Colon (tissue), 2 donors: ENCODE measurements around the gene GART.
"Not testable (repeated sequence)": the region's sequence is repeated elsewhere in the genome, so short reads cannot be mapped to it uniquely, and the experiment has no call there.

Experiments used
- FAIRE-seq: peaks from 2 replicates; lab custom pipeline; 2012; peaks lifted over from hg19 to GRCh38; lab: Jason Lieb, UNC
- donor health status: control.
- donor health status: control.

Gene GART

DNA sequence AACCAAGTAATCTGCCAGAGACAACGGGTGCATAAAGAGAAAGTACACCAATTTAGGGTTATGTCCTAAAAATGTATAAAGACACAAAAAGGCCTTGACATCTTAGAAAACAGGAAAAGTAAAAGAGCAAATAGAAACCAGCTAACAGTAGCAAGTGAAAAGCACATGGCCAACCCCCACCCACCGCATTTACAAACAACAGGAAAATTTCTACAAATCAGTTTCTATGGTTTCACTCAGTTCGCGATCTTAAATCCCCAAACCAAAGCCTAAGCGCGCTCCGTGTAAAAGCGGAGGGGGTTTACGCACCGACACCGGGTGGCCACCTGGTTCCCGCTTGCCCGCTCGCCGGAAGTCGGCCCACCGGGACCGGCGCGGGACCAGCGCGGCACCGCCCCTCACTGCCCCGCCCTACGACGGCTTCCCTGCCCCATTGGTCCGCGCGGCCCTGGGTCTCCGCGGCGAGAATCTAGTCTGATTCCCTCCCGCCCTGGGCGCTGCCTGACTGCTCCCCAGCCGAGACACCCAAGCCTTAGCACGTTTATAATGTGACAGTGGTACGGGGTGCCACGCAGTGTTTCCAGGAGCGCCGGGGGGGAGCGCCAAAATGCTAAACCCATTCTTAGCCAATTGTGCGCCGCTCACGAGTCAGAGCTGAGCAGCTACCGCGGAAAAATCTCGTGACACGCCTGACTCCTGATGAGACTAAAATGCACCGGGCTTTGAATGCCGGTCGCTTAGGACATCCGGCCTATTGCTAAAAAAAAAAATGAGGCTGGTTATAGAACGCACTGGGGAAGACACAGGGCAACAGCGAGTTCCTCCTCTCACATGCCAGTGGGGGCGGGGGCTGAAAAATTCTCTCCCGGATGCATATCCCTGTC lies at the start of gene GART:
GART (minus strand) TSS at position 362 of the 884 bp plus-strand sequence. CDS start 2,802 bp downstream, outside the sequence.
- no peak for FAIRE-seq

DNA sequence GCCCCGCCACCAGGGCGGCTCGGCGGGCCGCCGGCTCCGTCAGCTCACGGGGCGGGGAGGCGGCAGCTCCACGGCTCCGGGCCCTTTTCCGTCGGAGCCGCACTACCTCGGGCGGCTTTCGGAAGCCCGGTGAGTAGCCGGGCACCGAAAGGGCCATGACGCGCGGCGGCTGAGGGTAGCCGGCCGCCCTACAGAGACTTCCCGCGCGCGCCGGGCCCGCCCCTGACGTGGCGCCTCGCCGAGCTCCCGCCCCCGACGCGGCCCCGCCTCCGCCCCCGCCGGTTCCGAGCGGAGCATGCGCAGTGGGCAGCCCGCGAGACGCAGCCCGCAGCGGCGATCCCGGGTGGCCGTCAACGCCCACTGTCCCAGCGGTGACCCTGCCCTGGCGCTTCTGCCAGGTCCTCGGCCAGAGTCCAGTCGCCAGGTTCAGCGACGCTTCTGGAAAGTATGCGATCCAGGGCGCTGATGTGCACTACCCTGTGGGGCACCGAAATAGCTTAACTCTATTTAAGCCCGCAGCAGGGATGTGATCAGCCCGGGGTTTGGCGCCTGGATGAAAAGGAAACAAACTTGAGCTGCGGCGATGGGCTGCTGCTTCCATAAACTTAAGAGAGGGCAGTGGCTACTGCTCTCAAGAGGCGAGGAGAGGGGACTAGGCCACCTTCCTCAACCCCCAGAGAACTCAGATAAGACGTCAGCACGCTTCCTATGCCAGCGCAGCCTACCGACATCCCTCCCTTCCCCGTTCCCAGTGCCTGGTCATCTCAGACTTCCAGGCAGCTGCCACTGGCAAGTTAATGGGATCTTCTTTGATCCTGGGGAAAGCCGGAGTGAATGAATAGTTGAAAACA lies 46.8 kb upstream of the GART start, which contains the start of gene DONSON:
DONSON (minus strand) TSS at position 200 of the 851 bp plus-strand sequence; CDS start at position 157, 43 bp downstream.
- no peak for FAIRE-seq

DNA sequence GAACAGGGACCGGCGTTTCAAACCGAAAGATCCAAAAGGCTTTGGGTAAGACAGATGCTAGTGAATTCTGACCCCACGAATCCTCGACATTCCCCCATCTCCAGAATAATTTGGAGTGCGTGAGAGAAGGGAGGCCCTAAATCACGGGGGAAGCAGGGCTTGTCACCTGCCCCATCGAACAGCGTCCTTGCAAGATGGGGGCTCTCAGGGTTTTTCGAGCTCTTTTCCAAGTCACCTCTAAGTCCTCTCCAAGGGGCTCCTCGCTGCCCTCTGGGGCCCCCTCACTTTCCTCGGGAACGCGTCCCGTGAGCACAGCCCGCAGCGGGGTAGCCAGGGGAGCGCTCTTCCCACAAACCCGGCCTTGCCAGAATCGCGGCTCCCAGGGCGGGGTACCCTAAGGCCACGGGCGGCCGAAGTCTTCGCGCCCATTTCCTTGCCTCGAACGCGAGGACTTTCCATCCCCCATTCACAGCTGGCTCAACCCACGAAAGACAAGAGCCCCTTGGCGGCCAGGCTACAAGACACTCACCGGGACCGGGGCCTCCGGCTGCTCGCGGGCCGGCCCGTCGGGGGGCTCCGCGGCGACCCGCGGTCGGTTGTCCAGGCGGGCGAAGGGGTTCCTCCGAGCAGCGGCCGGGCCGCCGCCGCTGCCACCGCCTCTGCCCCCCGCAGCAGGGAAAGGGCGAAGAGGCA lies 46.0 kb upstream of the GART start:
- no peak for FAIRE-seq

DNA sequence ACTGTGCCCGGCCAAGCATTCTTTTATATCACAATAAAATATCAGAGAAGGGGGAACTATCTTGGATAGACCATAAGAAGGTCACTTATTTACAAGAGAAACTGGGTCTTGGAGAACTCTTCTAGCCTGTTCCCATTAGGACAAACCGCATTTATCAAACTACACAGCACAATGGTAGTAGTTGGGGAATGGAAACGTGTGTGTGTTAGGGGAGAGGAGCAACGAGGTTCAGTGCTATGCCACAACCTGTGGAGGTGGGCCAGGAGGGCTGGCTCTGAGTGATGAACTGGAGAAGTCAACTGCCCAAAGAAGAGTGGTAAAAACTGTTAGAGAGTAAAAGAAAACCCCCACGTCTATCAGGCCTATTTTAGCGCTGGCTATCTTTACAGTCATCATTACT lies 45.0 kb upstream of the GART start:
- no peak for FAIRE-seq

DNA sequence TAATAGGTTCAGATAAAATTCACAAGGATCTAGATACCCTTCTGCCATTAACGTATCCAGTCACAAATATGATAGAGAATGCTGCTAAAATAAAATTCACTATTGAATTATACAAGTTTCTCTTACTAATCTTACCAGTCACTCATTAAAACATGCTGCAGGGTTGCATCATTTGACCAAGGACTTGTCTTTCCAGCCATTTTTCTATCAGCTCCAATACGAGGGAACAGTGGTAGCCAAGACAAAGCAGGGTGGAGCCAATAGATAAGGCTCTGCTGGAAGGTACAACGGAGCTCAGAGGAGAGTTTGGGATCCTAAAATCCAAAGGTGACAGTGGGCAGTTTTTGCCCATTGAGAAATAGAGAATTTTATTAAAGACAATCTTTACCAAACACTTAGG lies 42.5 kb upstream of the GART start:
- FAIRE-seq: no peak

DNA sequence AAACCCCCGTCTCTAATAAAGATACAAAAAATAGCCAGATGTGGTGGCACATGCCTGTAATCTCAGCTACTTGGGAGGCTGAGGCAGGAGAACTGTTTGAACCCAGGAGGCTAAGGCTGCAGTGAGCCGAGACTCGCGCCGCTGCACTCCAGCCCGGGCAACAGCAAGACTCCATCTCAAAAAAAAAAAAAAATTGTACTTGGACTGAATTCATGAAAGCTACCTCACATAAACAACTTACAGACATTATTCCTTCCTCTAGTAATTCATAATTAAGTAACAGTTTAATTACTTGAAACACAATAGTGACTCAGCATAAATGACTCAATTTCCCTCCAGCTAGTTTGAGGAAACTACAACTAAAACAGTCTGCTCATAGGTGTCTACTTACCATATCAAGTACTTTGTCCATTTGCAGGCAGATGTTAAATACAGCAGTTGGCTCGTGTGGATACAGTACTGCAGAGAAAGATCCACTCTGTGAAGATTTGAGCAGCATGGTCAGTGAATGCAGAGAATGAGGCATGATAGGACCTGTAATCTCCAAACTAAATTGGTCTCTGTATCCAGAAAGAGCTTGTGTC lies 37.1 kb upstream of the GART start:
- FAIRE-seq: no peak

DNA sequence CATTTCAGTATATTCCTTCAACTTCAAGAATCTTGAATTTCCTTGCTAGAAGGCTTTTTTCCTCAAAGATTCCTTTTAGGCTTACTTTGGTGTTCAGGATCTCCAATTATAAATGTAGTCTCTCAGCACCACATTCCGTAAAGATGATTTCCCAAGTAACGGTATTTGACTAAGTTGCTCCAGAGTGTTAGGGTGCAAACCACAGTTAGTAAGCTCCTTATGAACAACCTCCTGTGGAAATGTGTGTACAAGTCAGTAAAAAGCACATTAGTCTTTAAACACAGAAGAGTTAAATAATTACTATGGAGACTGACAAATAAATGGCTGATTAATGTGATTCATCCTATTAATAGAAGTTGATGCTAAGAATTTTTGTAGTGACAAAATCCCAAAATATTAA lies 36.3 kb upstream of the GART start:
- FAIRE-seq: no peak

DNA sequence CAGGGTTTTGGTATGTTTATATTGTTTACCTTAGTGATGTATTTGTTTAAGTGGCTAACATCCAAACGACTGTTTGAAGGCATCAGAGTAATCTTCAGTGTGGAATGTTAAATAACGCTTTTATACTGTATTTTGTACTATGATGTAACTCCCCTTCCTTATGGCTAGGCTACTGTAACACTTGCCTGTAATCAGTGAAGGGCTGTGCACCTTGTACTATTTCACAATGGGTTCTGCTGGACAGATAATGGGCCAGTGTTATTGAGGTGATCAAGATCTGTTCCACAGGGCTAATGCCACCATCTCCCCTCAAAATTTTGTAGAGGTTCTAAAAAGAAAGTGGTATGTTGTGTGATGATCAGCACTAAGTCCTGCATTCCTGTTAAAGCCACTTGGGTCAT lies 34.8 kb upstream of the GART start:
- not testable (repeated sequence) for FAIRE-seq

DNA sequence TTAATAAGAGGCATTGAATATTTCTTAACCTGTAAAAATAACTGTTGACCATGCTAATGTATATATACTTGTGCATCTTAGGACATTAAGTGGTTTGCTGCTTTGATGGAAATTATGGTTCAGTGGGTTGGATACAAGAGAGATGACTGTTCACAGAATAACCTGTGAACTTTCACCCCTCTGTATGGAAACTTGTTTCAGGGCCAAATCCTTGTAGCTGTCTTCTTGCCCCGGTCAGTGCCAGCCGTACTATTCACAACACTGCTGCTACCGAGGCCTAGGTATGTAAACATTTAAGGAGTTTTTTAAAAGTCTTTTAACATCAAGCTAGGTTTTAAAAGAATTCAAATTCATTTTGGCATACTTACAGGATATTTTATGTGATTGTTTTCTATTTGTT lies 30.4 kb upstream of the GART start:
- no peak for FAIRE-seq

DNA sequence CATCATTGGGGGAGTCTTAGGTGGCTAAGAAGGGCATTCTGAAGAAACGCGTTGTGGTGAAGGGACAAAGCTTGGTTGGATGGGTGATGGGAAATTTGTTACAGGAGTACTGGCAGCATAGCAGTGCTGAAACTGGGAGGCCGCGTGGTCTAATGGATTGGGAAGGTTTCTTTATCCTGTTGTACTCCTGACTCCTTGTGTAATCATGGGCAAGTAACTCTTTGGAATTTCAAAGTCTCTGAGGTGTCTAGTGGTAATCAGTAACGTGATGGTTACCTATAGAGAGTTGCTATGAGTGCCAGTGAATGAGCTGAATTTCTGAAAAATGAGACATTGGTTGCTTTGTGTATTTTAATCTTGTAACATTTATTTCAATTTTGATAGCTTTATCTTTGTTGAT lies 28.1 kb upstream of the GART start:
- no peak for FAIRE-seq

DNA sequence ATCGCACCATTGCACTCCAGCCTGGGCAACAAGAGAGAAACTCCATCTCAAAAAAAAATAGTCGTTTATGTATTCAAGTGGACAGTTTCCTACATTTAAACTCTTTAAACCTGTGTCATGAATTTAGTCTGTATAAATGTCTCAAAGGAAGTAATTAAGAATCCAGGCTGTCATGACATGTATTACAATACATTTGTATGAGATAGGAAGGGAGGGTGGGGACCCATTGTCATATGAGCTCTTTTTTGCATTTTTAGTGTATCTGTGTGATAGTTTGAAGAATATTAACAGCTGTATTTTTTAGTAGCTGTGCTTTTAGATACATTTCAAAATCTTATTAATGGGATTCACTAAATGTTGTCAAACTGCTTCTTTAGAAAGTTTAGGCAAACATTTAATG lies 26.5 kb upstream of the GART start:
- FAIRE-seq: no peak

DNA sequence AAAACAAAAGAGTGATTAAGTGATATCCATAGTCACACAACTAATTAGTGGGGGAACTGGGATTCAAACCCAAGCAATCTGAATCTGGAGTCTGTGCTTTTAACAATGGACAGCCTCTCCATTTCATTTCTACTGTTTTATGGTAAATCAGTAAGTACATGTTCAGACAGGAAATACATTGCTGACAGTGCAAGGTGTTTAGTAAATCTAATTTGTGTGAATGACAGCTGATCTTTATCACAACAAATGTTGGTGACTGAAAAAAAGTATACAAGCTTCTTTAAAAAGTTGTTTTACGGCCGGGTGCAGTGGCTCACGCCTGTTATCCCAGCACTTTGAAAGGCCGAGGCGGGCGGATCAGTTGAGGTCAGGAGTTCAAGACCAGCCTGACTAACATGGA lies 26.0 kb upstream of the GART start:
- no peak for FAIRE-seq

DNA sequence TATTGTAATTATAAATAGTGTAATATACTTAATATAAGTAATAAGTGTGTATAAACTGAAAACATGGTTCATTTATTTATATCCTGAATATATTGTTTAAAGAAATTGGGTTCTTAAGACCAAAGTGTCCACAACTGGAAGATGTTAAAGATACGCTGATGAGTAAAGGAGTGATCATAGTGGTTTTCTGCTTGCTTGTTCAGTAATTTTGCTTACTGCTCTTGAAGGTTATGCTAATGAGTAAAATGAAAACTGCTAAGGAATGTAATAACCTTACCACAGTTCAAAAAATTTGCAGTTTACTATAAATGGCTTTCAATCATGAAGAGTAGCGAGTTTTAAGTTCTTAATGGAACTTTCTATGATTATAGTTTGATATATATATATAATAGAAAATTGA lies 24.6 kb upstream of the GART start:
- FAIRE-seq: no peak

DNA sequence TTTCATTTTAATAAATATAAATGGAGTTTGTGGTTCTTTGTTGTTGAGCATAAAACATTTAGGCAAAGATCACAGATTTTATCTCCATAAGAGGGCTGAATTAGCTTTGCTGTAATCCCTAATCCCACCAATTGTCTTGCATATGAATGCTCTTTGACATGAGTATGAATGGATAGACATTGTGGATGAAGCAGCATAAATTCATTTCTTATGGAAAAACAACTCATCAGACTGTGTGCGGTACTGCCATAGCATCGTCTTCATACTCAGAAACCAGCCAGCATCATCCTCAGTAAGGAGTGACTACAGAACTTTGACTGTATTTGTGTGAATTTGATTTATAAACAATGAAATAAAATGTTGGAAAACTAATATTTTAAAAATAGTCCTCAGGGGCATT lies 20.5 kb upstream of the GART start:
- FAIRE-seq: no peak

DNA sequence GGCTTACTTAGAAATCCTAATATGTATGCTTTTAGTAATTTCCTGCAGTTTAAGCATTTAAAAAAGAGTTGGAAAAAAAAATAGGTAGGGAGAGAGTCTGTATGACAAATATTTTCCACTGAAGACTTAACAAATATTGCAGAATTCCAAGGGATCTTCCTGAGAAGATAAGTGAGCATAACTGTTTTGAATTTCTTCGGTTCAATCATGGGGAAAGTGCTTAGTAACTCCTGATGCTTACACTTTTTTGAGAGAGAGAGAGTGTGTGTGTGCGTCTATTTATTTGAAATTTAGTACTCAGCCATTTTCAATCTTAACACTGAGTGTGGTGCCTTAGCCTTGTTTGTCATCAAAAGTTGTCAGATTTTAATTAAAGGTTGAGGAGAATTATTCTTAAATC lies 19.5 kb upstream of the GART start:
- FAIRE-seq: no peak

DNA sequence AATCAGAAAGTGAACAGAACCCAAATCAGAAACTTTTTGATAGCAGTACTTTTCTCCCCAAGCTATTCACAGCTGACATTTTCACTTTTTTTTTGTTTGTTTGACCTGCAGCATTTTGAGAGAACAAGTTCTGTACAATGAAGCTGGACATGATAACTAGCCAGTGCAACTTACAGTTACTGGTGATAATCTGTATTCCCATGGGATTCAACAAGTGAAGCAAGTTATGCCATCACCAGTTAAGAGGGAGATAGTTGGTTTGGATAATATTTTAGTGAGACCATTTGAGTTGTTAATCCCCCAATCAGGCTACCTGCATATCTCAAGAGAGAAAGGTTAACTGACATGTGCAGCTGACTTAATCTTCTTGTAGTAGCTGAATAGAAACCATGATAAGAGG lies 19.0 kb upstream of the GART start:
- no peak for FAIRE-seq

DNA sequence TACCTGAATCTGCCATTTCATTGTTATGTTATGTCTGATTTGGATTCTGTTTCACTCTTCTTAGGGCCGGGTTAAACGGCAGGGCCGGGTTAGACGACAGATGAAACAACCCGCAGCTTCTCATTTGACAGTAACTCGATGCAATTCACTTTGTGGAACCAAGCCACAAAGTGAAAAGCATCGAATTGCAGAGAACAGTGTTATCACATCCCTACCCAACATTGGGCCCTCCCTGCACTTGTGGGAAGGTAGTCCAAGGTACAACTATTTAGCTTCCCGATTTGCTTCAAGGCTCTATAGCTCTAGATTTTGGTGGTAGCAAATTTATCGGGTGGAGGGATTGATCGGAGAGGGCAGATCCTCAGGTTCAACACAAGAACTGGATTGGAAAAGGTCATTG lies 17.9 kb upstream of the GART start:
- no peak for FAIRE-seq

DNA sequence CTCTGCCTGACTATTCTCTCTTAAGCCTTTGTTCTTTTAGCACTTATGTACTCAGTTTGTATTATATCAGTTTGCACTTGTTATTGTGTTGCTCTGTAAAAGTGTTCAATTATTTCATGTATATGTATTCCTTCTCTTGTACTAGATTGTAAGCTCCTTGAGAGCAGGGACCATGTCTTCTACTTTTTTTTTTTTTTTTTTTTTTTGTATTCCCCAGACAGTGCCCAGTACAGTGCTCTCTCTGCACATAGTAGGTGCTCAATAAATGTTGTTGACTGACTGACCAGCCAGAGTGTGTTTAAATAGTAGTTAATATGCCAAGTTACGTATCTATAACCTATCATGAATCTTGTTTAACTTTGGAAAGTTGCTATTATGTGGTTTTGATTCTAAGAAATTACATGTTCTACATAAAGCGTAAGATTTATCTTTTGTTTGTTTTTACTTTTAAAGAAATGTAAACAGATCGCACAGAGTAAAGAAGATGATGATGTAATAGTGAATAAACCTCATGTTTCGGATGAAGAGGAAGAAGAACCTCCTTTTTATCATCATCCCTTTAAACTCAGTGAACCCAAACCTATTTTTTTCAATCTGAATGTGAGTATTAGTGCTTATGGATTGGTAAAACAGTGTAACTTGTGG lies 17.0 kb upstream of the GART start:
- FAIRE-seq: no peak

DNA sequence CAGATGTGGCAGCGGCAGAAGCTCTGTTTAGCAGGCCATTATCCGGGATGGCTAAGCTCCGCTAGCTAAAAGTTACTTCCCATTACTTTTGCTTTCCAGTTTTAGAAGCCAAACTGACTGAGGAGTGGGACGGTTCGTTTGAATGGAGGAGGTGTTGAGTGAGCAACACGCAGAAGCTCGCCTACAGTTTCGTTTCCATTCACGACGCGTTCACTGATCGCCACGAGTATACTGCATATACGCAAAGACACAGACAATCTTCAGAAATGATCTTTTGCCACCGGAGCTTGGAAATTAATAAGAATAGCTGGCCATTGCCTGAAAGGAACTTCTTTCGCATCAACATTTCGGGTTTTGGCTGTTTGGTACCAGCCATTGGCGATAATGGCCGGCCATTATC lies 15.5 kb upstream of the GART start:
- FAIRE-seq: no peak

DNA sequence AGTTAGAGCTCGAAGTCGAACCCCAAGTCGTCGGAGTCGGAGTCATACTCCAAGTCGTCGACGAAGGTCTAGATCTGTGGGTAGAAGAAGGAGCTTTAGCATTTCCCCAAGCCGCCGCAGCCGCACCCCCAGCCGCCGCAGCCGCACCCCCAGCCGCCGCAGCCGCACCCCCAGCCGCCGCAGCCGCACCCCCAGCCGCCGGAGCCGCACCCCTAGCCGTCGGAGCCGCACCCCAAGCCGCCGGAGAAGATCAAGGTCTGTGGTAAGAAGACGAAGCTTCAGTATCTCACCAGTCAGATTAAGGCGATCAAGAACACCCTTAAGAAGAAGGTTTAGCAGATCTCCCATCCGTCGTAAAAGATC lies 13.0 kb upstream of the GART start:
- FAIRE-seq: no peak

DNA sequence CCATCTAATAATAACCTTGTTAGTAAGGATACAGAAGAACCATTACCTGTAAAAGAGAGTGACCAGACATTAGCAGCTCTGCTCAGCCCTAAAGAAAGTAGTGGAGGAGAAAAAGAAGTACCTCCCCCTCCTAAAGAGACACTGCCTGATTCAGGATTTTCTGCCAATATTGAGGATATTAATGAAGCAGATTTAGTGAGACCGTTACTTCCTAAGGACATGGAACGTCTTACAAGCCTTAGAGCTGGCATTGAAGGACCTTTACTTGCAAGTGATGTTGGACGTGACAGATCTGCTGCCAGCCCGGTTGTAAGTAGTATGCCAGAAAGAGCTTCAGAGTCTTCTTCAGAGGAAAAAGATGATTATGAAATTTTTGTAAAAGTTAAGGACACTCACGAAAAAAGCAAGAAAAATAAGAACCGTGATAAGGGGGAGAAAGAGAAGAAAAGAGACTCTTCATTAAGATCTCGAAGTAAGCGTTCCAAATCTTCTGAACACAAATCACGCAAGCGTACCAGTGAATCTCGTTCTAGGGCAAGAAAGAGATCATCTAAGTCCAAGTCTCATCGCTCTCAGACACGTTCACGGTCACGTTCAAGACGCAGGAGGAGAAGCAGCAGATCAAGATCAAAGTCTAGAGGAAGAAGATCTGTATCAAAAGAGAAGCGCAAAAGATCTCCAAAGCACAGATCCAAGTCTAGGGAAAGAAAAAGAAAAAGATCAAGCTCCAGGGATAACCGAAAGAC lies 12.5 kb upstream of the GART start:
- no peak for FAIRE-seq
